Panc1 (cell line): ENCODE measurements around the gene ZNF174.

Source experiments
- POLR2AphosphoS5 ChIP-seq: IDR thresholded peaks from 2 replicates; pipeline ENCODE4 v1.6.1; 2012; ENCODE audit warnings: mild to moderate bottlenecking, low read depth, low read length, moderate library complexity
- TCF7L2 ChIP-seq: IDR thresholded peaks from 2 replicates; pipeline ENCODE4 v1.6.1; 2011; ENCODE audit warnings: mild to moderate bottlenecking, low read depth, low read length, inconsistent platforms
- TF ChIP-seq, protein P1 (sequence below): fragments of 450-650 bp; IDR thresholded peaks from 2 replicates; pipeline ENCODE4 v1.5.1; 2017; ENCODE audit warnings: mild to moderate bottlenecking
- TF ChIP-seq, protein P2 (sequence below), 2 experiments: IDR thresholded peaks; 2 replicates each; pipeline ENCODE4 v1.6.1; 2011 to 2012; ENCODE audit warnings: low read depth in 2 of 2, control low read depth in 1 of 2, low read length in 1 of 2, mild to moderate bottlenecking in 1 of 2, moderate library complexity in 1 of 2; ENCODE audit not compliant: insufficient read depth in 1 of 2

DNA sequence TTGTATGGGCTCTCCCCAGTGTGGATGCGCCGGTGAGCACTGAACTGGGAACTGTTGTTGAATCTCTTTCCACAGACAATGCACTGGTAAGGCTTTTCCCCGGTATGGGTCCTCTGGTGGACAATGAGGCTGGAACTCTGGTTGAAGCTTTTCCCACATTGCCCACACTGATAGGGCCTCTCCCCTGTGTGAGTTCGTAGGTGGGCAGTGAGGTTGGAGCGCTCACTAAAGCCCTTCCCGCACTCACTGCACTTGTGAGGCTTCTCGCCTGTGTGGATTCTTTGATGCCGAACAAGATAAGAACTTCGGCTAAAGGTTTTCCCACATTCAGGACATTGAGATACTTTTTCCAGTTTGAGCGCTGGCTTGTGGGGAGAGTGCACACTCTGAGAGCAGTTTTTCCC lies 18.0 kb upstream of the ZNF174 start:
- TF ChIP-seq, protein P1, sequence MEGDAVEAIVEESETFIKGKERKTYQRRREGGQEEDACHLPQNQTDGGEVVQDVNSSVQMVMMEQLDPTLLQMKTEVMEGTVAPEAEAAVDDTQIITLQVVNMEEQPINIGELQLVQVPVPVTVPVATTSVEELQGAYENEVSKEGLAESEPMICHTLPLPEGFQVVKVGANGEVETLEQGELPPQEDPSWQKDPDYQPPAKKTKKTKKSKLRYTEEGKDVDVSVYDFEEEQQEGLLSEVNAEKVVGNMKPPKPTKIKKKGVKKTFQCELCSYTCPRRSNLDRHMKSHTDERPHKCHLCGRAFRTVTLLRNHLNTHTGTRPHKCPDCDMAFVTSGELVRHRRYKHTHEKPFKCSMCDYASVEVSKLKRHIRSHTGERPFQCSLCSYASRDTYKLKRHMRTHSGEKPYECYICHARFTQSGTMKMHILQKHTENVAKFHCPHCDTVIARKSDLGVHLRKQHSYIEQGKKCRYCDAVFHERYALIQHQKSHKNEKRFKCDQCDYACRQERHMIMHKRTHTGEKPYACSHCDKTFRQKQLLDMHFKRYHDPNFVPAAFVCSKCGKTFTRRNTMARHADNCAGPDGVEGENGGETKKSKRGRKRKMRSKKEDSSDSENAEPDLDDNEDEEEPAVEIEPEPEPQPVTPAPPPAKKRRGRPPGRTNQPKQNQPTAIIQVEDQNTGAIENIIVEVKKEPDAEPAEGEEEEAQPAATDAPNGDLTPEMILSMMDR = no peak
- TF ChIP-seq, protein P2, sequence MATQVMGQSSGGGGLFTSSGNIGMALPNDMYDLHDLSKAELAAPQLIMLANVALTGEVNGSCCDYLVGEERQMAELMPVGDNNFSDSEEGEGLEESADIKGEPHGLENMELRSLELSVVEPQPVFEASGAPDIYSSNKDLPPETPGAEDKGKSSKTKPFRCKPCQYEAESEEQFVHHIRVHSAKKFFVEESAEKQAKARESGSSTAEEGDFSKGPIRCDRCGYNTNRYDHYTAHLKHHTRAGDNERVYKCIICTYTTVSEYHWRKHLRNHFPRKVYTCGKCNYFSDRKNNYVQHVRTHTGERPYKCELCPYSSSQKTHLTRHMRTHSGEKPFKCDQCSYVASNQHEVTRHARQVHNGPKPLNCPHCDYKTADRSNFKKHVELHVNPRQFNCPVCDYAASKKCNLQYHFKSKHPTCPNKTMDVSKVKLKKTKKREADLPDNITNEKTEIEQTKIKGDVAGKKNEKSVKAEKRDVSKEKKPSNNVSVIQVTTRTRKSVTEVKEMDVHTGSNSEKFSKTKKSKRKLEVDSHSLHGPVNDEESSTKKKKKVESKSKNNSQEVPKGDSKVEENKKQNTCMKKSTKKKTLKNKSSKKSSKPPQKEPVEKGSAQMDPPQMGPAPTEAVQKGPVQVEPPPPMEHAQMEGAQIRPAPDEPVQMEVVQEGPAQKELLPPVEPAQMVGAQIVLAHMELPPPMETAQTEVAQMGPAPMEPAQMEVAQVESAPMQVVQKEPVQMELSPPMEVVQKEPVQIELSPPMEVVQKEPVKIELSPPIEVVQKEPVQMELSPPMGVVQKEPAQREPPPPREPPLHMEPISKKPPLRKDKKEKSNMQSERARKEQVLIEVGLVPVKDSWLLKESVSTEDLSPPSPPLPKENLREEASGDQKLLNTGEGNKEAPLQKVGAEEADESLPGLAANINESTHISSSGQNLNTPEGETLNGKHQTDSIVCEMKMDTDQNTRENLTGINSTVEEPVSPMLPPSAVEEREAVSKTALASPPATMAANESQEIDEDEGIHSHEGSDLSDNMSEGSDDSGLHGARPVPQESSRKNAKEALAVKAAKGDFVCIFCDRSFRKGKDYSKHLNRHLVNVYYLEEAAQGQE (IDR thresholded peaks at IDR 0.05; ENCODE audit: insufficient read depth in 1 of 2, low read depth in 2 of 2, low read length in 1 of 2) = no peak
- TF ChIP-seq TCF7L2 (no peak), POLR2AphosphoS5 (no peak)
